ENCODE results near the gene COX6A2. TPM values are rescaled to one million over a fixed set of nuclear protein-coding genes. Genes with fewer than 3 reads are reported as not detected.

Gene COX6A2
- polyA plus RNA-seq, 1 donor (not counting 4 experiments of a cell fraction or from before 2014, with no cell fraction given), result not detected

DNA sequence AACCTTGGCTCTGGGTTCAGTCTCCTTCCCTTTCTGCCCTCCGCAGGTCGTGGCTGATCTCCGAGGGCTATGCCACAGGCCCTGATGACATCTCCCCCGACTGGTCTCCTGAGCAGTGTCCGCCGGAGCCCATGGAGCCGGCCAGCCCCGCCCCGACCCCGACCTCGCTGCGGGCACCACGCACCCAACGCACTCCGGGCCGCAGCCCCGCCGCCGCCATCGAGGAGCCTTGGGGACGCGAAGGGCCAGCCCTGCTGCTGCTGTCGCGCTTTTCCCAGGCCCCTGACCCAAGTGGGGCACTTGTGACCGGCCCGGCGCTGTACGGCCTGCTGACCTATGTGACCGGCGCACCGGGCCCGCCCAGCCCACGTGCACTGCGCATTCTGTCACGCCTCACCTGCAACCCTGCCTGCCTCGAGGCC is 36.2 kb upstream of the COX6A2 start:
- H3K4me3 ChIP-seq (ENCODE audit: control insufficient read depth in 2 of 3, extremely low read depth in 1 of 3, insufficient read depth in 2 of 3, low read depth in 1 of 3, low read length in 3 of 3), result no peak overlapping the region
- DNase-seq (ENCODE audit: low read depth, low spot score) (no peak), FAIRE-seq (no peak)
- TF ChIP-seq, protein P1, sequence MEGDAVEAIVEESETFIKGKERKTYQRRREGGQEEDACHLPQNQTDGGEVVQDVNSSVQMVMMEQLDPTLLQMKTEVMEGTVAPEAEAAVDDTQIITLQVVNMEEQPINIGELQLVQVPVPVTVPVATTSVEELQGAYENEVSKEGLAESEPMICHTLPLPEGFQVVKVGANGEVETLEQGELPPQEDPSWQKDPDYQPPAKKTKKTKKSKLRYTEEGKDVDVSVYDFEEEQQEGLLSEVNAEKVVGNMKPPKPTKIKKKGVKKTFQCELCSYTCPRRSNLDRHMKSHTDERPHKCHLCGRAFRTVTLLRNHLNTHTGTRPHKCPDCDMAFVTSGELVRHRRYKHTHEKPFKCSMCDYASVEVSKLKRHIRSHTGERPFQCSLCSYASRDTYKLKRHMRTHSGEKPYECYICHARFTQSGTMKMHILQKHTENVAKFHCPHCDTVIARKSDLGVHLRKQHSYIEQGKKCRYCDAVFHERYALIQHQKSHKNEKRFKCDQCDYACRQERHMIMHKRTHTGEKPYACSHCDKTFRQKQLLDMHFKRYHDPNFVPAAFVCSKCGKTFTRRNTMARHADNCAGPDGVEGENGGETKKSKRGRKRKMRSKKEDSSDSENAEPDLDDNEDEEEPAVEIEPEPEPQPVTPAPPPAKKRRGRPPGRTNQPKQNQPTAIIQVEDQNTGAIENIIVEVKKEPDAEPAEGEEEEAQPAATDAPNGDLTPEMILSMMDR (optimal IDR thresholded peaks at IDR 0.05 in 1 of 3, IDR thresholded peaks at IDR 0.05 in 1 of 3, conservative IDR thresholded peaks at IDR 0.05 in 1 of 3; ENCODE audit: extremely low read depth in 1 of 3, insufficient read depth in 2 of 3, low read length in 3 of 3), result no peak
- TF ChIP-seq EZH2 (IDR thresholded peaks at IDR 0.05; ENCODE audit: low read length), result no peak
- peaks cover 1% of the 10 kb centered on the region for H3K79me2 ChIP-seq (ENCODE audit: control insufficient read depth, insufficient read depth, low read length)
- peaks cover 9 to 22% of the 10 kb centered on the region in 2 experiments for H3K36me3 ChIP-seq (ENCODE audit: control insufficient read depth in 2 of 2, extremely low read depth in 1 of 2, insufficient read depth in 2 of 2, low read length in 2 of 2)
- H3K4me1 ChIP-seq (ENCODE audit: control insufficient read depth, extremely low read depth, insufficient read depth, low read length), result peaks cover 10% of the 10 kb centered on the region
- H3K27ac ChIP-seq (ENCODE audit: control insufficient read depth, insufficient read depth, low read length), result no peak overlapping the region
- no peak overlapping the region for H2AFZ ChIP-seq (ENCODE audit: control insufficient read depth, low read length)
- no peak overlapping the region for H3K9ac ChIP-seq (ENCODE audit: control insufficient read depth, extremely low read depth, insufficient read depth, low read length)
- H3K9me1 ChIP-seq (ENCODE audit: control insufficient read depth, extremely low read depth, insufficient read depth, low read length), result no peaks in the 10 kb centered on the region
- H4K20me1 ChIP-seq (ENCODE audit: control insufficient read depth, extremely low read depth, insufficient read depth, low read length), result no peaks in the 10 kb centered on the region
- dilution Hi-C loops (cut with MboI; ENCODE audit: extremely low pct_ligation_motif_present, low sequenced_read_pairs), result no loop called here
- H3K9me3 ChIP-seq (ENCODE audit: control insufficient read depth, low read depth, low read length), result no peaks in the 10 kb centered on the region
- no peaks in the 10 kb centered on the region for H3K27me3 ChIP-seq (ENCODE audit: control insufficient read depth, extremely low read depth, insufficient read depth, low read length)
- no peak overlapping the region for H3K4me2 ChIP-seq (ENCODE audit: control insufficient read depth, extremely low read depth, insufficient read depth, low read depth, low read length)

DNA sequence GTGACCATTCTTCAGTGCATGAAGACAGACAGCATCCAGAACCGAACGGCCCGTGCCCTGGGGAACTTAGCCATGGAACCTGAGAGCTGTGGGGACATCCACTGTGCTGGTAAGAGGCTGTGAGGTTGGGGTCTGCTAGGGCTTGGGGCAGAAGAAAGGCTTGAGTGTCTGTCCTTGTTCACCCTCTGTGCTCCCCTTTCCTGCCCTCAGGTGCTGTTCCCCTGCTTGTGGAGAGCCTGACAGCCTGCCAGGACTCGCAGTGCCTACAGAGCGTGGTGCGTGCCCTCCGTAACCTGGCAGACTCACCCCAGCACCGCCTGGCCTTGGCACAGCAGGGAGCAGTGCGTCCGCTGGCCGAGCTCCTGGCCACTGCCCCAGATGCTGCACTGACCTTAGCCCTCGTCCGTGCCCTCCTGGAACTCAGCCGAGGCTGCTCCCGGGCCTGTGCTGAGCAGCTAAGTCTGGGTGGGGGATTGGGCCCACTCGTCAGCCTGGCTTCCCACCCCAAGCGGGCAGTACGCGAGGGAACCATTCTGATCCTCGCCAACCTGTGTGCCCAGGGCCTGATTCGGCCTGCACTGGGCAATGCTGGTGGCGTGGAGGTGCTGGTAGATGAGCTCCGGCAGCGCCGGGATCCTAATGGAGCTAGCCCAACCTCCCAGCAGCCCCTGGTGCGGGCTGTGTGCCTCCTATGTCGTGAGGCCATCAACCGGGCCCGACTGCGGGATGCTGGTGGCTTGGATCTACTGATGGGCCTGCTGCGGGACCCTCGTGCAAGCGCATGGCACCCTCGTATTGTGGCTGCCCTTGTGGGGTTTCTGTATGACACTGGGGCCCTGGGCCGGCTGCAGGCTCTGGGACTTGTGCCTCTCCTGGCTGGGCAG is 34.0 kb upstream of the COX6A2 start:
- H3K9me3 ChIP-seq (ENCODE audit: control insufficient read depth, low read depth, low read length), result no peaks in the 10 kb centered on the region
- H3K4me2 ChIP-seq (ENCODE audit: control insufficient read depth, extremely low read depth, insufficient read depth, low read depth, low read length), result no peak overlapping the region
- no peak overlapping the region for H2AFZ ChIP-seq (ENCODE audit: control insufficient read depth, low read length)
- FAIRE-seq (no peak), DNase-seq (ENCODE audit: low read depth, low spot score) (no peak)
- H3K9me1 ChIP-seq (ENCODE audit: control insufficient read depth, extremely low read depth, insufficient read depth, low read length), result no peaks in the 10 kb centered on the region
- peaks cover 22% of the 10 kb centered on the region for H3K4me1 ChIP-seq (ENCODE audit: control insufficient read depth, extremely low read depth, insufficient read depth, low read length)
- H3K27me3 ChIP-seq (ENCODE audit: control insufficient read depth, extremely low read depth, insufficient read depth, low read length), result no peaks in the 10 kb centered on the region
- H3K36me3 ChIP-seq (ENCODE audit: control insufficient read depth in 2 of 2, extremely low read depth in 1 of 2, insufficient read depth in 2 of 2, low read length in 2 of 2), result peaks cover 11 to 21% of the 10 kb centered on the region in 2 experiments
- dilution Hi-C loops (cut with MboI; ENCODE audit: extremely low pct_ligation_motif_present, low sequenced_read_pairs), result no loop called here
- no peak overlapping the region for H3K4me3 ChIP-seq (ENCODE audit: control insufficient read depth in 2 of 3, extremely low read depth in 1 of 3, insufficient read depth in 2 of 3, low read depth in 1 of 3, low read length in 3 of 3)
- TF ChIP-seq EZH2 (IDR thresholded peaks at IDR 0.05; ENCODE audit: low read length), result no peak
- TF ChIP-seq, protein P1 (optimal IDR thresholded peaks at IDR 0.05 in 1 of 3, IDR thresholded peaks at IDR 0.05 in 1 of 3, conservative IDR thresholded peaks at IDR 0.05 in 1 of 3; ENCODE audit: extremely low read depth in 1 of 3, insufficient read depth in 2 of 3, low read length in 3 of 3), result no peak
- H3K27ac ChIP-seq (ENCODE audit: control insufficient read depth, insufficient read depth, low read length), result no peak overlapping the region
- no peak overlapping the region for H3K9ac ChIP-seq (ENCODE audit: control insufficient read depth, extremely low read depth, insufficient read depth, low read length)
- peaks cover 18% of the 10 kb centered on the region for H3K79me2 ChIP-seq (ENCODE audit: control insufficient read depth, insufficient read depth, low read length)
- peaks cover 5% of the 10 kb centered on the region for H4K20me1 ChIP-seq (ENCODE audit: control insufficient read depth, extremely low read depth, insufficient read depth, low read length)

Measured in keratinocyte (primary cell).